AG09309 (cell line): ENCODE results near the gene EYA3.
A peak's percentile ranks its signal among the peaks of the same experiment; 100 is the strongest.

Experiments
- DNase-seq: peaks from one replicate; pipeline ENCODE4 v3.0.0-alpha.2; 2010; ENCODE audit warnings: low read depth
- H3K4me3 ChIP-seq: 2 replicates; pipeline ENCODE4 v1.5.1; 2011; ENCODE audit warnings: mild to moderate bottlenecking, low read depth, low read length, moderate library complexity; ENCODE audit not compliant: control insufficient read depth
- TF ChIP-seq, protein P1 (sequence below): IDR thresholded peaks from 2 replicates; pipeline ENCODE4 v1.5.1; 2011; ENCODE audit warnings: mild to moderate bottlenecking, low read depth, low read length, inconsistent platforms; ENCODE audit not compliant: insufficient read depth, control insufficient read depth; ENCODE audit errors: missing control alignments

EYA3 gene

DNA sequence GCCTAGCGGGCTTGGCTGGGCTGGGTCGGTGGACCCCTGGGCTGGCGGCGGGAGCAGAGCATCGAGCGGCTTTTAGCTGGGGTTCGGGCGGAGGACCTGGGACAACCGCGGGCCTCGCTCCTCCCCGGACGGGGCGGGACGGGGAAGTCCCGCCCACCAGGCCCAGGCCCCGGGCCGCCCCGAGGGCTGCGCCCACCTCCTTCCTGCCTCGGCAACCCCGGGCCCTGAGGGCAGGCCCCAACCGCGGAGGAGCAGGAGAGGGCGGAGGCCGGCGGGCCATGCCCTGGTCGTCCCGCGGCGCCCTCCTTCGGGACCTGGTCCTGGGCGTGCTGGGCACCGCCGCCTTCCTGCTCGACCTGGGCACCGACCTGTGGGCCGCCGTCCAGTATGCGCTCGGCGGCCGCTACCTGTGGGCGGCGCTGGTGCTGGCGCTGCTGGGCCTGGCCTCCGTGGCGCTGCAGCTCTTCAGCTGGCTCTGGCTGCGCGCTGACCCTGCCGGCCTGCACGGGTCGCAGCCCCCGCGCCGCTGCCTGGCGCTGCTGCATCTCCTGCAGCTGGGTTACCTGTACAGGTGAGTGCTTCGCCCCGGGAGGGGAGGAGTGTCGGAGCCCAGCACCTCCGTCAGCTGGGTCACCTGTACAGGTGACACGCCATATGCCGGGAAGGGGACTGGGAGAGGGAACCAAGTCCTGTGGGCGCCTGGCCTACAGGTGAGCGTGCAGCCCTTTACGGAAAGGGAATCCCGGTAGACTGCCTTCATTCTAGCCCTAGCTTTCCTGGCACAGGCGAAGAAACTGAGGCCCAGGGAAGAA lies 128.4 kb downstream of the EYA3 start, which contains the start of gene XKR8:
XKR8 (plus strand) TSS at position 182 of the 812 bp plus-strand sequence; CDS start at position 279, 97 bp downstream.
- peak within 1 kb of the TSS; percentile 77 for H3K4me3 ChIP-seq
- no peak for DNase-seq
- TF ChIP-seq, protein P1, sequence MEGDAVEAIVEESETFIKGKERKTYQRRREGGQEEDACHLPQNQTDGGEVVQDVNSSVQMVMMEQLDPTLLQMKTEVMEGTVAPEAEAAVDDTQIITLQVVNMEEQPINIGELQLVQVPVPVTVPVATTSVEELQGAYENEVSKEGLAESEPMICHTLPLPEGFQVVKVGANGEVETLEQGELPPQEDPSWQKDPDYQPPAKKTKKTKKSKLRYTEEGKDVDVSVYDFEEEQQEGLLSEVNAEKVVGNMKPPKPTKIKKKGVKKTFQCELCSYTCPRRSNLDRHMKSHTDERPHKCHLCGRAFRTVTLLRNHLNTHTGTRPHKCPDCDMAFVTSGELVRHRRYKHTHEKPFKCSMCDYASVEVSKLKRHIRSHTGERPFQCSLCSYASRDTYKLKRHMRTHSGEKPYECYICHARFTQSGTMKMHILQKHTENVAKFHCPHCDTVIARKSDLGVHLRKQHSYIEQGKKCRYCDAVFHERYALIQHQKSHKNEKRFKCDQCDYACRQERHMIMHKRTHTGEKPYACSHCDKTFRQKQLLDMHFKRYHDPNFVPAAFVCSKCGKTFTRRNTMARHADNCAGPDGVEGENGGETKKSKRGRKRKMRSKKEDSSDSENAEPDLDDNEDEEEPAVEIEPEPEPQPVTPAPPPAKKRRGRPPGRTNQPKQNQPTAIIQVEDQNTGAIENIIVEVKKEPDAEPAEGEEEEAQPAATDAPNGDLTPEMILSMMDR: peak; percentile 24

DNA sequence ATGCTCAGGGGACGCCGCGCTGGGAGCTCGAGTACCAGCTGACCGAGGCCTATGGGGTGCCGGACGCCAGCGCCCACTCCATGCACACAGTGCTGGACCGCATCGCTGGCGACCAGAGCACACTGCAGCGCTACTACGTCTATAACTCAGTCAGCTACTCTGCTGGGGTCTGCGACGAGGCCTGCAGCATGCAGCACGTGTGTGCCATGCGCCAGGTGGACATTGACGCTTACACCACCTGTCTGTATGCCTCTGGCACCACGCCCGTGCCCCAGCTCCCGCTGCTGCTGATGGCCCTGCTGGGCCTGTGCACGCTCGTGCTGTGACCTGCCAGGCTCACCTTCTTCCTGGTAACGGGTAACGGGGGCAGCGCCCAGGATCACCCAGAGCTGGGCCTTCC lies 129.9 kb downstream of the EYA3 start:
- no peak overlapping the region for H3K4me3 ChIP-seq

DNA sequence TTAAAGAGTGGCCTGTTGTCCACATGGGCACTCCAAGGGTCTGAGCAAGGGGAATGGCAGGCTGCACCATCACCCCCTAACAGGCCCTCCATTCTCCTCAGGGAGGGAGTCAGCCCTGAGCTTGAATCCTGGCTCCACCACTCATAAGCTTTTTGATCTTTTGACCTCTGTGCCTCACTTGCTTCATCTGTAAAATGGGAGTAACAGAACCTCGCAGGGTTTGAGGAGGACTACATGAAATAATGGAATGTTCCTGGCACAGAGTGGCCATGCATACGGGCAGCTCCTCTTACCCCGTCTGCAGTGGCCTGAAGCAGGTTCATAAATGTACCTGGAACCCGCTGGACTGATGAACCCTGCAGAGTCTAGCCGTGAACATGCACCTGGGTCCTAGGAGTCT lies 130.8 kb downstream of the EYA3 start:
- DNase-seq: no peak
- TF ChIP-seq, protein P1: no peak
- H3K4me3 ChIP-seq: no peak overlapping the region

More for the DNA sequence above, 129.9 kb downstream of the EYA3 start:
- TF ChIP-seq, protein P1: no peak
- DNase-seq: no peak

DNA sequence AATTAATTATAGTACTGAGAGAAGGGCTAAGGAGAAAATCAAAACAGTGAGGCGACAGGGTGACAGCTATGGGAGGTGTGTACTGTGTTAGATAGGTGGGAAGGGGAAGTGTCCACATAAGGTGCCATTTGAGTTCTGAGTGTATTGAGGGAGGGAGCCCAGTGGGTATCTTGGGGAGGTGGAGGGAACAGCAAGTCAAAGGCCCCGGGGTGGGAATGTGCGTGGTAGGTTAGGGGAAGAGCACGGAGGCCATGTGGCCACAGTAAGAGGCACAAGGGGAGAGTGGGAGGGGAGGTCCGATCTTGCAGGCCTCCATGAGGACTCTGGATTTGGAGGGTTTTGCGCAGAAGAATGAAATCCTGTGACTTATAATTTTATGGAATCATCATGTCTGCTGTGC lies 131.6 kb downstream of the EYA3 start:
- no peak for DNase-seq
- TF ChIP-seq, protein P1: no peak
- no peak overlapping the region for H3K4me3 ChIP-seq

DNA sequence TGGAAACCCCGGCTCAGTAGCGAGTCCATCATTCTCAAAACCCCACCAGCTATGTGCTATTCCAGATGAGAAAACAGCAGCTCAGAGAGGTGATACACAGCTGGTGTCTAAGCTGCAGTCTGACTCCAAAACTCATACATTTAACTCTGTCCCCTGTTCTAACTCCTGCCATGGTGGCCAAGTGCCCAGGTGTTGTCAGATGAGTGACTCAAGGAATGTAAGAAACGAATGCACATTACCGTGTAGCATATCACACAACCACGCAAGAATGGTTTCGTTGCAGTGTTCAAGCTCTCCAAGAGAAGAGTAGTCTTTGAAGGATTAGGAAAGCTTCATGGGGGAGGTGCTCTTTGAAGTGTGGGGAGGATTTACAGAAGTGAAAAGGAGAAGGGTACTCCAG lies 133.3 kb downstream of the EYA3 start:
- TF ChIP-seq, protein P1: no peak
- no peak overlapping the region for H3K4me3 ChIP-seq
- no peak for DNase-seq

DNA sequence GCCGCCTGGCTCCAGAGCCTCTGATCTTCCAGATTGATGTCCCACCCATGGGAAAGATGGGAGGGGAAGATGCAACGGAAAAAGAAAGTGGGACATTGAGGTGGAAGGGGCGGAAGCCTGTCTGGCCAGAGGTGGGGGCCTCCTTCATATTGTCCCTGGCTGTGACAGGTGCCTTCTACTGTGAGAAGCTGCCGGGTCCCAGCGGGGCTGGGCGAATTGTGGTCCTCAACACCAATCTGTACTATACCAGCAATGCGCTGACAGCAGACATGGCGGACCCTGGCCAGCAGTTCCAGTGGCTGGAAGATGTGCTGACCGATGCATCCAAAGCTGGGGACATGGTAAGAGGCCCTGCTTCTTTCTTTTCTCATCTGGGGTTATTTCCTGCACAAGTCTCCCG lies 134.2 kb downstream of the EYA3 start:
- TF ChIP-seq, protein P1: no peak
- H3K4me3 ChIP-seq: no peak overlapping the region
- no peak for DNase-seq

DNA sequence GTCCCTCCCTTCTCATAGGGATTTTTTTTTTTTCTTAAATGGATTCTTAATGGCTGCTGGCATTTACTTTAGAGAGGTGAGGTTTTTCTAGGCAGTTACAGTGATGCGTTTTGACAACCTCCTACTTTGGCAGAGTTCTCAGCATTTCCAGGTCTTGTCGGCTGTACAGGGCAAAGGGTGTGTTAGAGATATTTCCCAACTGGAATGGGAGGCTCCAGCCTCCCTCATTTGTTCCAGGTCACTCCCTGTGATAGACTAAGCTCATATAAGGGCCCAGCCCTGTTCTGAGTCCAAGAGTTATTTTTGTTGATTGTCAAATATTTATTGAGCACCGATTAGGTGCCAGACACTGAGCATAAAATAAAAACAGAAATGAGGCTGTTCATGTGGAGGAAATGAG lies 136.3 kb downstream of the EYA3 start:
- TF ChIP-seq, protein P1: no peak

More for the DNA sequence above, 136.3 kb downstream of the EYA3 start:
- H3K4me3 ChIP-seq: no peak overlapping the region
- DNase-seq: no peak
